ENCODE data around the gene ALAS1.

Gene ALAS1

DNA sequence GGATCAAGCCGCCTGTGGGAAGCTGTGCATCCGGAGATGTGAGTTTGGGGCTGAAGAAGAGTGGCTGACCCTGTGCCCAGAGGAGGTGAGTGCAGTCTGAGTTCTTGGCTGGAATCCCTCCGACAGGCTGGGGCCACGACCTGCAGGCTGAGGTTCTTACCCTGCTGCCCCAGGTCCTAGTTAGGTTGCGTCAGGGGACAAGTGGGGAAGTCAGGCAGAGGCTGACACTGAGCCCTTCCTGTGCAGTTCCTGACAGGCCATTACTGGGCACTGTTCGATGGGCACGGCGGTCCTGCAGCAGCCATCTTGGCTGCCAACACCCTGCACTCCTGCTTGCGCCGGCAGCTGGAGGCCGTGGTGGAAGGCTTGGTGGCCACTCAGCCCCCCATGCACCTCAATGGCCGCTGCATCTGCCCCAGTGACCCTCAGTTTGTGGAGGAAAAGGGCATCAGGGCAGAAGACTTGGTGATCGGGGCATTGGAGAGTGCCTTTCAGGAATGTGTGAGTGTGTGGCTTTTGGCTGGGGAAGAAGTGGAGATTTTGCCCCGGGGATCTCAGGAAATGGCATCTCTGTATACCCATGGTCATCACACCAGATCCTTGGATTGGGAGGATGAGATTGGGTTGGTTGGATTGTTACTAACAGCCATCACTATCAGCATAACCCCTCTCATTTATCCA is 48.9 kb downstream of the ALAS1 start:
- DNase-seq (ENCODE audit: extremely low read depth in 1 of 2, low read depth in 1 of 2), result no peak

DNA sequence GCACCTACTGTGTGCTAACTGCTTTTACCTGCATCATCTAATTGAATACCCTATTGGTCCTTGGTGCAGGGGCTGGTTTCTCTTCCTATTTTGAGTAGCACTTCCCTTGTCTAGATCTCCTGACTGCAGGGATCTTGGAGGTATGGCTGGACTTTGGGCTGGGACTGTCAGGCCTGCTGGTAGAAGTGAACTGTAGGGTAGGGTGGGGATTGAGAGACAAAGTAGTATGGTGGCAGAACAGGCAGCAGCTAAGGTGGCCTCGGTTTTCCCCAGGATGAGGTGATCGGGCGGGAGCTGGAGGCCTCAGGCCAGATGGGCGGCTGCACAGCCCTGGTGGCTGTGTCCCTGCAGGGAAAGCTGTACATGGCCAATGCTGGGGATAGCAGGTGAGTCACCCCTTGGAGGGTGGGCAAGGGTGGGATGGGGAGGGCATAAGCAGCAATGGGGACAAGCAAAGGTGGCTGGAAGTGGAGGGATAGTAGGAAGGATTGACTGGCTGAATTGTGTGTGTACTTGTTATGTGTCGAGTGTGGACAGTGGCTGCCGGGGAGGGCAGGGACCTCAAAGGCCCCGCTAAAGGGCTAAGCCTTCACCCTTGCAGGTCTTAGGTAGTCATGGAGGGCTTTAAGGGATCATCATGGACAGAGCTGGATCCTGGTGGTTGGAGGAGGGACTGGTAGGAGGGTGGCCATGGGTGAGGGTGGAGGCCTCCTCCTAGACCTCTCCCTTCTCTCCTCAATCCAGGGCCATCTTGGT is 49.6 kb downstream of the ALAS1 start:
- no peak for DNase-seq (ENCODE audit: extremely low read depth in 1 of 2, low read depth in 1 of 2)

DNA sequence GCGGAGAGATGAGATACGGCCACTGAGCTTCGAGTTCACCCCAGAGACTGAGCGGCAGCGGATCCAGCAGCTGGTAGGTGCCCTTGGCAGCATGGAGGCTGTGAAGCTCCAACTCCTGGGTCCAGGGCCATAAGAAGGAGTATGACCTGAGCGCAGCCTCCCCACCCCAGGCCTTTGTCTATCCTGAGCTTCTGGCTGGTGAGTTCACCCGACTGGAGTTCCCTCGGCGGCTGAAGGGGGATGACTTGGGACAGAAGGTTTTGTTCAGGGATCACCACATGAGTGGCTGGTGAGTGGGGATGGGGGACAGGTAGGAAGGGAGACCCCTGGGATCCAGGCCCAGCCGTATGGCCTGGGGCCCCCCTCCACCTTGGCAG is 50.2 kb downstream of the ALAS1 start:
- DNase-seq (ENCODE audit: extremely low read depth in 1 of 2, low read depth in 1 of 2), result no peak

GRCh38 chr3:52248816-52249547 is 51.0 kb downstream of the ALAS1 start:
- DNase-seq (ENCODE audit: extremely low read depth in 1 of 2, low read depth in 1 of 2), result no peak

GRCh38 chr3:52249683-52250082 is 51.7 kb downstream of the ALAS1 start:
- DNase-seq (ENCODE audit: extremely low read depth in 1 of 2, low read depth in 1 of 2), result no peak

GRCh38 chr3:52250122-52250521 is 52.2 kb downstream of the ALAS1 start:
- DNase-seq (ENCODE audit: extremely low read depth in 1 of 2, low read depth in 1 of 2), result no peak

DNA sequence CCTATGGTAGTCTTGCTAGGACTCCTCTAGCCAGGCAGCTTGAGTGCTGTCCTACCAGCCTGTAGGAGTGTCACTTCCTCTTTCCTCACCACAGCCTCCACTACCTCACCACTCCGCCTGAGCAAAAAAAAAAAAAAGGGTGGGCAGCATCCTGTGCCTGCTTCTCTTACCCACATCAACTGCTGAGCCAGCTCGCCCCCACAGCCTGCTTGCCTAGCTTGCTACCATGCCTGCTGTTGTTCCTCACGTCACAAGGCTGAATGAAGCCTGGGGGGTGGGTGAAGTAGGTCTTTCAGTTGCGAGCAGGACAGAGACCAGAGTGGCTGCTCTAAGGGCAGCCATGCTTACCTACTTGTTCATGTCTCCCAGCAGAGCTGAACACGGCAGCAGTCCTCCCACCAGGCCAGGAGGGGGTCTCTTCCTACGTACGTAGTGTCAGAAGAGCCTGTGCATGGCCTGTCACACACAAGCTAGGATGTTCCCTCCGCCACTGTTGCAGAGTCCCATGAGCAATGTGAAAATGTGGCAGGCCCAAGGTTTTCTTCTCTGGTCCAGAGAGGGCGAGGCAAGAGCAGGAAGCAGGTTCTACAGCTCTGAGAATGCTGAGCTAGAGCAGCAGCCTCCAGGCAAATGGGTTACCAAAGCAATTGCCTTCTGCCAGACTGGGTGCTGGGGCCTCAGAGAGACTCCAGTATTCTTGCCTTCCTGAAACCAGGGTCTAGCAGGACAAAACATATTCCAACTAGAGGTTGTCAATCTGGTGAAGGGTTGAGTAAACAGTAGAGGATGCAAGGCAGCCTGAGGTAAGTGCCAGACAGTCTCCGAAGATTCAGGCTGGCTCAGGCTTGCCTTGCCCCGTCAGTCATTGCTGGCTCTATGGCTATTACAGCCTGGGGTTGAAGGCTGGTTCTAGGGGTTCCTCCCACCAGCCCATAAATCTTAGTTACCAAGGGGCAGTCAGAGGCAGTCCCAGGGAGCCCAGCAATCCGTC is 55.6 kb downstream of the ALAS1 start:
- DNase-seq (ENCODE audit: extremely low read depth in 1 of 2, low read depth in 1 of 2), result peak in 1 of 2 donors; percentile 88

DNA sequence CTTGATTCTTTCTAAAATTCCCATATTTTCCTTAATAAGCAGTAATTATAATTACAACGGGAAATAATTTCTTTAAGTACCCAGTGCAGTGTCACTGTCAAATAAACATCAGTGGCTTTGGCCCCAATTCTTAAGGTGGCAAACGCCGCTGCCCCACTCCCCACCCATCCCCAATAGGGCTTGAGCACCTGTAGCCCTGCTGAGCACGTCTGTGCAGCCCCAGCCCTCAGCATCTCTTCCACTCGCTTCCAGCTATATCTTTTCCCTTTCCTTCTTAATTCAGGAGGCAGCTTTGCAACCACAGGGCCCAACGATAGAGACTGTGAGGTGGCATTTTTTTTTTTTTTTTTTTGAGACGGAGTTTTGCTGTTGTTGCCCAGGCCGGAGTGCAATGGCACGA is 56.6 kb downstream of the ALAS1 start:
- no peak for DNase-seq (ENCODE audit: extremely low read depth in 1 of 2, low read depth in 1 of 2)

DNA sequence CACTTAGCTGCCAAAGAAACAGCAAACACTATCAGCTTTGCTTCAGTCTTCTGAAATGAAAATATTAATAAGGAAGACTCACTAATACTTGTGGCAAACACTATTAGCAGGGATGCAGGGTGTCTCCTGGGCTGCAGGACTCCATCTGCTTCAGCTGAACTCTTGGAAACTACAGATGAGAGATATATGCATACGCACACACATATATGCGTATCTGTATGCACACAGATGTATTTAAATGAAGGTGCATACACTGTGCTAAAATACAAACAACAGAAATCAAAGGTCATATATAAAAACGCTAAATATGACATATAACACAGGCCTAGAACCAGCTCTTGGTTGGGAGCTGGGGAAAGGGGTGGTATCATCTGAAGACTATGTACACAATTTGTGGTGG is 58.2 kb downstream of the ALAS1 start:
- DNase-seq (ENCODE audit: extremely low read depth in 1 of 2, low read depth in 1 of 2), result no peak

DNA sequence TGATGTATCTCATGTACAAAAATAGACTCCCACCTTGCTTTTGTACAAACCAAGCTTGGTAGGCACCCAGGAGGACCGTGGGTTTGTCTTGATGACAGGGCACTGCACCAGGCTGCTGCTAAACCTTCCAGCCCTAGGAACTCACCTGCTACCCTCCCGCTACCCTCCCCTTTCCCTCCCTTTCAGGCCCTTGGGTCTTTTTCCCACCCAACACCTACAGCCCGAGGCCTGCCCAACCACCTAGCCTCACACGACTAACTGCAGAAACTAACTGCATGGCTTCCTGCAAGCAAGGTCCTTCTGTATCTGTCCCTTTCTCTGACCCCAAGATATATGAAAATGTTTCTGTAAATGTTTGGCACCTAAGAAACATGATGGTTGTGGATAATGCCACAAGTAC is 58.7 kb downstream of the ALAS1 start:
- no peak for DNase-seq (ENCODE audit: extremely low read depth in 1 of 2, low read depth in 1 of 2)

GRCh38 chr3:52257911-52258310 is 60.0 kb downstream of the ALAS1 start:
- DNase-seq (ENCODE audit: extremely low read depth in 1 of 2, low read depth in 1 of 2), result no peak

GRCh38 chr3:52259035-52259434 is 61.1 kb downstream of the ALAS1 start:
- no peak for DNase-seq (ENCODE audit: extremely low read depth in 1 of 2, low read depth in 1 of 2)

DNA sequence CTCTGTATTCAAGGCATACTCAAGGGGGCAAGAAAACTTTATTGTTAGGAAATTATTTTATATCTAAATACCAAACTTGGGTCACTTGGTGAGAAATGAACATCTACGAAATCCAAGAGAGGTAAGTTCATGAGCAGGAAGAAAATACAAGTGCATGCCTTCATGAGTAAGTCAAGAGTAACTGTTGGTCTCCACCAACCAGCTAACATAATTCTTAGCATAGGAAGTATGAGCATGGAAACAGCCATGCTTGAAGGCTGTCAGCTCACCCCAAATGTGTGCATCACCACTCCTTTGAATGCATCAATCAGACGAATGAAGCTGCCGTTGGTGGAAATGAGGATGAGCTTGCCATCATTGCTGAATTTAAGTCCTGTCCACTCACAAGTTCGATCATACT is 61.5 kb downstream of the ALAS1 start:
- no peak for DNase-seq (ENCODE audit: extremely low read depth in 1 of 2, low read depth in 1 of 2)

DNA sequence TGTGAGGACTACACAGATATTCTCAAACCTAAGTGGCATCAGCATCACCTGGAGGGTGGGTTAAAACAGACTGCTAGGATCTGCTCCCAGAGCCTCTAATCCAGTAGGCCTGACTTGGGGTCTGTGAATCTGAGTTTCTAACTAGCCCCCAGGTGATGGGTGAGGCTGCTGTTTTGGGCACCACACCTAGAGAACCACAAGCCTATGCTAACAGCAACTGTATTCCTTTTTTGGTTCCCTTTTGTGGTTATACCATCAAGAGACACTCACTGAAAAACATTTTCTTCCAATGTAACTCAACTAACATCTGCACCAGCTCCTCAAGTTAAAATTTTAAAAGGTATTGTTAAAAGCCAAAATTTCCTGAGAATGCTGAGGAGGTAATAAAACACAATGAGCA is 64.5 kb downstream of the ALAS1 start:
- DNase-seq (ENCODE audit: extremely low read depth in 1 of 2, low read depth in 1 of 2), result no peak

All from stimulated activated CD8-positive, alpha-beta memory T cell treated with anti-CD3 and anti-CD28 coated beads, Interleukin-7, amount 100 ng/mL, for 48 hours (primary cell).